GM18517 (cell line): ENCODE data around the gene PPFIA1.

Experiments used
- ATAC-seq: cut with Tn5 transposase; IDR thresholded peaks from one replicate; pipeline ENCODE4 v1.9.1; 2021; ENCODE audit warnings: mild to moderate bottlenecking, moderate library complexity; ENCODE audit not compliant: unreplicated experiment

The PPFIA1 gene

GRCh38 chr11:70424765-70425344 is 154.4 kb downstream of the PPFIA1 start:
- ATAC-seq, result no peak

DNA sequence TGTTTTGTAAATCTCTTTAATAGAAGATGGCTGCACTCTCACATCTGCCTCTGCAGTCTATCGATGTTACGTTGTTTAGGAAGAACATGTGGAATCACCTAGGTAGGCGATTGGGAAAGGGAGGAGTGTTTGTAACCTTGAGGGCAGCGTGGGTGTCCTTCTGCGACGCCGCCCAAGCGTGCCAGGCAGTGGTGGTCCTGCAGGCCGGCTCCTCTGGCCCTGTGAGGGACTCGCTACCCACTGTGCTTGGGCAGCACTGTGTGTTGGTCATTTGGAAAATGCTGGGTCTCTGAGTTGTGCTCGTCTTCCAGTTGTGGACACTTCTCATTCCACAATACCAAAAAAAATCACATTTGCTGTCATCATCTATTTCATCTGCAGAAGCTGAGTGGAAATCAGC is 156.9 kb downstream of the PPFIA1 start:
- ATAC-seq, result no peak

DNA sequence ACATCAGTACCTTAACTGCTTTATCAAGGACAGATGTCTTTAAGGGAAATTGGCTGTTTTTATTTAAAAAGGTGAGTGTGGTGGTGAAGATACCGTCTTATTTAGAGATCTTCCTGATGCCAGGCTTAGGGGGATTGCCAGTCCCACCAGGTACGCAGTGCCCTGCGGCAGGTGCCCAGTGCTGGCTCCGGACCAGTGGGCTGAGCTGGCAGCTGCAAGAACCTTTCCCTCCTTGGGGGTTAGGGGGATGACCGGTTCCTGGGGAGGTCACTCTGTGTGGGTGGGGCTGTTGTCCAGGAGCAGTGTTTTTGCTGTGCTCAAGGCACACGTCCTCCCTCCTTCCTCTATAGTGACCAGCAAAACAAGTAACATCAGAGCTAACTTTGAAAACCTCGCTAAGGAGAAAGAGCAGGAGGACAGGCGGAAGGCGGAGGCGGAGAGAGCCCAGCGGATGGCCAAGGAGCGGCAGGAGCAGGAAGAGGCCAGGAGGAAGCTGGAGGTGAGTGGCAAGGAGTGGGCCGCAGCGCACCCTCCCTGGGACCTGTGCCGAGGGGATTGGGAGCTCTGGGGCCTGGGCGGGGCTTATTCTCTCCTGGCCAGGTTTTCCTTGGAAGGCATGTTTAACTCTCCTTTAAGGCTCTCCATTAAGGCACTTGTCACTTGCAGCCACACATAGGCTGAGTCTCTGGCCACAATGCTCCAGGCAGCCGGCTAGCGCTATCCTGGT is 158.4 kb downstream of the PPFIA1 start:
- no peak for ATAC-seq

DNA sequence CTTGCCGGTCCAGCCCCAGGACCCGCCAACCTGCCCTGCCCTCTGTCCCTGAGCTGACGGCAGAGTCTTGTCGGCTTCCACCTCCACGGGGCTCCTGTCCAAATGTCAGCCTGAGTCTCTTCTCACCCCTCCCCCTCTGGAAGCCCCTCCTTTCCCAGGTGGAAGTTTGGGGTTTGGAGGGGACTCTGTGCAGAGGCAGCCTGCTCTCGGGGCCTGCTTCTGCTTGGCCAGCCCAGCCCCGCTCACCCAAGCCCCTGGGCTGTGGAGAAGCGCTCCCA is 158.9 kb downstream of the PPFIA1 start:
- no peak for ATAC-seq

DNA sequence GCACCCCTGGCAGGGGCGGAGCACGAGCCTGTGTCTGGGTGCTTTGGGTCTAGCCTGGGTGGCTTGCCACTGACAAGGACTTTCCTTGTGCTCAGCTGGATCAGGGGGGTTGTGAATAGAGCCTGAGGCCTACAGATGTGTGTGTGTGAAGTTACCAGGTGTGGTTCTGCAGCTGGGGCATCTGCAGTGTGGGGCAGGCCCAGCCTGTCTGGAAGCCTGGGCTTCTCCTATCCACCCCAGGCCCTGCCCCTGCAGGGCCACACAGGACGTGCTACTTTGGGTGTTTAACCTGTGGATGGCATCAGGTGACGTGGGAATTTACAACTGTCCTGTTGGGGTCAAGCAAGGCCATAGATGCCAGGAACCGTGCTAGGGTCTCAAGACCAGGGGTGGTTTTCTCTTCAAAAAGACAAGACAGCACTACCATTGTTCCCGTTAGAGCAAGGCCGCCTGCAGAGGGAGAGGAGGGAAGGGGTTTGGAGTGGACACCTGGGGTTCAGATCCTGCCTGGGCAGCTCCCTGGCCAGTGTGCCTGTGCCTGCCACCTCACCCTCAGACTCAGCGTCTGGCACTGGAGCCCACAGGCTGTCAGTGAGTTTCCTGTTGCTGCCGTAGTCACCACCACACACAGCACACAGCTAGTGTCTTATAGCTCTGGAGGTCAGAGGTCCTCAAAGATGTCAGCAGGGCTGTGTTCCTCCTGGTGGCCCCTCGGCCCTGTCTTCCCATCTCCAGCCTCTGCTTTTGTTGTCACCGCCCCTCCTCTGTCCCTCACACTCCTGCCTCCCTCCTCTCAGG is 159.4 kb downstream of the PPFIA1 start:
- ATAC-seq, result no peak

DNA sequence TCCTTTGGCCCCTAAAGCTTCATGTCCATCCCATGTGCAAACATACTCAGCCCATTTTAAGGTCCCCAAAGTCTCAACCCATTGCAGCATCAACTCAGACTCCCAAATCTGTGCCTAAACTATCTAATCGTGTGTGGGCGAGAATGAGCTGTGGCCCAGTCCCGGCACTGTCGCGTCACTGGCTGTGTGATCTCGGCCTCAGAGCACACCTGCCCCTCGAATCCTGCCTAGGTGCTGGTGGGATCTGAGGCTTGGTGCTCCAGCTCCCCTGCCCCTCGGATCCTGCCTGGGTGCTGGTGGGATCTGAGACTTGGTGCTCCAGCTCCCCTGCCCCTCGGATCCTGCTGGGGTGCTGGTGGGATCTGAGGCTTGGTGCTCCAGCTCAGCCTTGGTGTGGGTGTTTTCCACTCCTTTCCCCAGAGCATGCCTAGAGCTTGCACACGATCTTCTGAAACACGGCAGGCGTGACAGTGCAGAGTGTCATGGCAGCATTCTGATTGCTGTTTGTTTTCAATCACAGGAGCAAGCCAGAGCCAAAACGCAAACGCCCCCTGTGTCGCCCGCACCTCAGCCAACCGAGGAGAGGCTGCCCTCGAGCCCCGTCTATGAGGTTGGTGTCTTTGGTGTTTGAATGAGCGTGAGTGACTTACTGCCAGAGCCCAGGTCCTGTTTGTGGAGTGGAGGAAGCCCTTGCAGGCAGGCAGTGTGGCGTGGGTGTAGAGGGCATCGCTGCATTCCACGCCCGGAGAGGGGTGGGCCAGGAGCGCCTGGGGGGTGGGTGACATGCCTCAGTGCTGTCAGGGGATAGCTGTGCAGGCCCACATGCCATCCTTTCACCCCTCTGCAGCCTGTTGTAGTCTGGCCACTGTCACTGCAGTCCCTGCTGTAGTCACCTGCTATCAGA is 160.4 kb downstream of the PPFIA1 start:
- no peak for ATAC-seq

- ATAC-seq, result no peak
Observed at GRCh38 chr11:70431611-70432010, 161.1 kb downstream of the PPFIA1 start.

DNA sequence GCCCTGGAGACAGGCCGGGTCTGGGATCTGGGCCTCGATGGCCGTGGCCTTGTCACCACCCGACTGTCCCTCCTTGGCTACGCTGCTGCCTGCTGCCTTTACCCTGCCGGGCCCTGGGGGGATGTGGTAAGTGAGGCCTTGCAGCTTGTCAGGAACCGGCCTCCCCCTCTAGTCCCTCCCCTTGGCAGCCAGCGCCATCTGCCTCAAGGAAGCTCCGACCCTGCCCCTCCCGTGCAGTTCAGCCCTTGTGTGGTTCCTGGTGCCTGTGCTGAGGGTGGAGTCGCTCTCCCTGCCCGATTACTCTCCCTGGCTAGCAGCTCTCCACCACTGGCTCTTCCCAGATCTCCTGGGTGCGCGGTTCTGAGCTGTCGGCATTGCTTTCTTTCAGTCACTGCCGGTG is 161.6 kb downstream of the PPFIA1 start:
- ATAC-seq, result no peak

GRCh38 chr11:70432580-70432979 is 162.1 kb downstream of the PPFIA1 start:
- ATAC-seq, result no peak

- no peak for ATAC-seq
Observed at GRCh38 chr11:70433038-70433437, 162.5 kb downstream of the PPFIA1 start.

DNA sequence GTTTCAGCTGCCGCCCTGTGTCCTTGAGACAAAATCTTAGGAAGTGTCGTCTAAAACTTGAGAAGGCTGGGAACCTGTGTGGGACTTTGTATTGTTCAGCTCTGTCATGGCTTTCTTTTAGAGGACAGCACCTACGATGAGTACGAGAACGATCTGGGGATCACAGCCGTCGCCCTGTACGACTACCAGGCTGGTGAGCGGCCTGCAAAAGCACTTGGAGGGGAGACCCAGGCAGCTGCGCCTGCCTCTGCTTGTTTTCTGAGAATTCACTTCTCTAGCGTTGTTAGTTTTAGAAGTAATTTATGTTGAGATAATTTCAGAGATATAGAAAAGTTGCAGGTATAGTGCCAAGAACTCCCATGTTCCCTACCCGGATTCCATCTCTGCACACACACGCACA is 163.0 kb downstream of the PPFIA1 start:
- no peak for ATAC-seq
